Left renal cortex interstitium (tissue), 4 donors: ENCODE measurements around the gene PRDM15. TPM values are rescaled to one million over a fixed set of nuclear protein-coding genes. Genes with fewer than 3 reads are reported as not detected.

Source experiments
- DNase-seq, 4 donors: peaks; one replicate each; pipeline ENCODE4 v3.0.0-alpha.2; 2013; ENCODE audit warnings: low read depth in 4 of 4, low spot score in 2 of 4, missing footprints in 1 of 4
- polyA plus RNA-seq, 4 donors: library from polyadenylated mRNA; unstranded; fragments of 120-200 nt; gene quantifications; one replicate each; pipeline ENCODE4 v1.2.1, GENCODE V29; 2013; ENCODE audit not compliant: insufficient read length in 4 of 4

PRDM15 gene
- polyA plus RNA-seq, 4 donors, result 5.2 to 8.4 (median 6.5) TPM

GRCh38 chr21:41888749-41889376 is 9.7 kb upstream of the PRDM15 start:
- DNase-seq, result no peak

DNA sequence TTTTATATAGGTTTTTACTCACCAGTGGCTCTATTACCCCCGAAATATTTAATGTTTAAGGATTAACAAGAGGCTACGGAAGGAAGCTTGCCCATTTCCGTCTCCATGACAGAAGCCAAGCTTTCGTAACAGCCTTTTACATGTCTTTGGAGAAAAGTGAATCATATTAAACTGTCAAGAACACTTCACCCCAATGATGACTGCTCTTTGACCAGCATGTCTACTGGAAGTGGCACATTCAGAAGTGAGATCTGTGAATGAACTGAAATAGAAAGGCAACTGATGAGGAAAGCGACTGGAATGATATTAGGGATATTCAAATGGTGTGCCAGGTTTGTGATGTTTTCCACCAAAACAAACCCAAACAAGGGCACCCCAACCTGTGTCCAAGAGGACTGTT is 8.5 kb upstream of the PRDM15 start:
- DNase-seq, result no peak

DNA sequence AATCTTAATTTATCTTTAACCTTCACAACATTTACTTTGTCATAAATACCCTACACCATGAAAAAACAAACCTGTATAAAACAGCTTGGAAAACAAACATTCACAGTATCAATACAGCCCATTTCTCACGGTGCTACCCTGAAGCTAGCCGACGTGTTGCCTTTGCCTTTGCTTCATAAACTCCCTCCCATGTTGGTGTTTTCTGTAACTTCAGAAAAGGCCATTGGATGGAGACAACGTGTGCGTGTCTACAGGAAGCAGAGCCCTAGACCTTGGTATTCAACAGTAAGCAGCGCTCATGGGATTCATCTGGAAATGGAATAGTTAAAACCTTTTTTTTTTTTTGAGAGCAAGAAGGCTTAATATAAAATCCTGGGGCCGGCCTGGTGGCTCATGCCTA is 7.2 kb upstream of the PRDM15 start:
- DNase-seq, result no peak

DNA sequence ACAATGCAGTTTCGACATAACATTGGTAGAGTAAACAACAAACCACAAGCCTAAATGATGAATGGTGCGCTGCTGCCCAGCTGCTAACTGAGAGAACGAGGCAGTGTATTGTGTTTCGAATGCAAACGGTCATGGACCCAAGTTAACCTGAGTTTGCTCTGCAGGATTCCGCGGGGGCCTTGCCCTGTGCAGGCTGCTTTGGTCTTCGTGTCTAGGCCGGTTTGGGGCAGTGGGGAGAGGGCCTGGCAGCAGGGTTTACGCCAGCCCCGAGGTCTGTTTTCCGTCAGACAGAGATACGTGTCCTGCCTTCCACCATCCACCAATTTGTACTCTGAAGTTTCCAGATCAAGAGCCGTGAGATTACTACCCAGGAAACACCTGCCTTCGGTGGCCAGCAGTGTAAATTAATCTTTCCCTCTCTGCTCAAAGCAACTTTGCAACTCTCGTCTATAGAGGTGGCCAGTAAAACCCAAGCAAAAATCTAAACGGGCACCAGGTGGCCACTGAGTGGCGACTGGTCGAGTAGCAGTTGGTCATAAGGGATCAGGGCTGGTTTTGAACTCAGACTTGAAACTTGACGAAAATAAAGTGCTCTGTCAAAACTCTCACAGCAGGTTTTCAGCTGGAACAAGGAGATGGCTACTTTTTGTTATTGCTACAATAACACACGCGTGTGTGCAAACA is 6.3 kb upstream of the PRDM15 start:
- DNase-seq, result no peak

GRCh38 chr21:41884501-41885030 is 5.4 kb upstream of the PRDM15 start:
- no peak for DNase-seq

DNA sequence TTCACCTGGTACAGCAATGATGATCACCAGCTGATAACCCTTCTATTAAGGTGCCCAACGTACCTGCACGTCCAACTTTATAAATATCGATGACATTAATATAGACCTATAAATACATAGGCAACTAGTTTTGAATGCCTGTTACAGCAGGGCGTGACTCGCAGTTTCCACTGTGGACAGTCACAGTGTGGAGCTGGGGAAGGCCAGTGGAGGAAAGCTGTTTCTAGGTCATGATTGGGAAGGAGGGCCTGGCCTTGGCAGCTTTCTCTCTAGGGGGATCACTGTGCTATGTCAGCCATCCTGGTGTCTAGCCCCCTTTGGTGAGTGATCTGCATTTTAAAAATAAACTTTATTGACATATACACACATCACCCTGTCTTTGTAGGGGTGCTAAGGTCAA is 4.4 kb upstream of the PRDM15 start:
- no peak for DNase-seq

DNA sequence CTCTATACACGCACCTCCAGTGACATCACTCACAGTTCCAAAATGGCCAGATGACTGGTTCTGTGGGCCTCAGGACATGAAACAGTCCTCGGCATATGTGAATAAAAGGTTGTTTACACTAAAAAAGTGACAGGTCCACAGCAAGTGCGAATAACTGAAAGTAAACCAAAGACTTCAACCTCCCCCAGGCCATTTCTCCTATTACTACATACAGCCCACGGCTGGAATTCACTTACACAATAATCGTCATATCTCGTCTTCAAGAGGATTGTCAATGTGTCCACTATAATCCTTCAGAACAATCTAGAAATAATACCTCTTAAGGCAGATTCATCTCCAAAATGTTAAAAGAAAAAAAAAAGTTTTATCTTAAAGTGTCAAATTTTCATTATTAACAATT is 1.9 kb upstream of the PRDM15 start:
- DNase-seq, result no peak

GRCh38 chr21:41880153-41880552 is 1.0 kb upstream of the PRDM15 start:
- no peak for DNase-seq

DNA sequence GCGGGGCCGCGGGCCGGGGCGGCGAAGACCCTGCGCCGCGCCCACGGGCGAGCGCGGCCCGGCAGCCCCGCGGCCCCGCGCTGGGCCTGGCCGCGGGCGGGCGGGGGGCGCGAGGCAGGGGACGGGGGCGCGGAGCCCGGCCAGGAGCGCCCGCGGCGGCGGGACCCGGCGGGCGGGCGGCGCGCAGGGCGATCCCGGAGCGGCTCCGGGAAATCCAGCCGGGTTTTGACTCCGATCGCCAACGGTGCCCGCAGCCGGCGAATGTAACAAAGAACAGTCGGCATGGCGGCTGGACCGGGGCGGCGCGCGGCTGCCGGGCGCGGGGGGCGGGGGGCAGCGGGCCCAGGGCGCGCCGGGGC is 334 bp downstream of the PRDM15 start:
- no peak for DNase-seq

GRCh38 chr21:41877901-41878830 is 978 bp downstream of the PRDM15 start:
- no peak for DNase-seq

DNA sequence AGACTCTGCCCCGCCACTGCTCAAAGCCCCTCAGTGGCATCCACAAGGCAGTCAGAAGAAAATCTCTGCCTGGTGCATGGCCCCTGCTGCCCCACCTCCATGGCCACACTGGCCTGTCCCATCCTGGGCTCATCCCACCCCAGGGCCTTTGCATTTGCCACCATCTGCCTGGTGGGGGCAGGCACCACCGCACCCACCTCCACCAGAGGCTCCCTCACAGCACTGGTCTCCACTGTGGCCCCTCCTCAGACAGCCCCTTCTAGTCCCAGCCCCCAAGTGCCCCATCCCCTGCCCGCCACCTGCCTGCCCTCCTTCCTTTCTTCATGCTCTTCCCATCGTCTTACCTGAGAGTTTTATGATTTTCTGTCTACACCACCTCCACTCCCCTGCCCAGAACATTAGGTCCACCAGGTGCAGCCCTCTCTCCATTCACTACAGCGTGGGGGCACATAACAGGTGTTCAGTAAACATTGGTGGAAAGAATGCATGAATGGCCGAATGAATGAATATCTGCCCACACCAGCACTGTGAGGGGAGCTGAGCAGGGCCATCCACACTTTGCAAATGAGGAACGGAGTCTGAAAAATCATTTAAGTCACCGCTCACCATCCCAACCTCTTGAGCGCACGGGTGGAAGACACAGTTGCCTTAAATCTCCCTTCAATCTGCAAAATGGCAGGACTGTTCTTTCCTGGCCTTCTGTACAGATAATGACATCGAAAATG is 2.1 kb downstream of the PRDM15 start:
- no peak for DNase-seq

- no peak for DNase-seq
Observed at GRCh38 chr21:41876396-41876795, 2.7 kb downstream of the PRDM15 start.

- no peak for DNase-seq
Observed at GRCh38 chr21:41875086-41875485, 4.1 kb downstream of the PRDM15 start.

DNA sequence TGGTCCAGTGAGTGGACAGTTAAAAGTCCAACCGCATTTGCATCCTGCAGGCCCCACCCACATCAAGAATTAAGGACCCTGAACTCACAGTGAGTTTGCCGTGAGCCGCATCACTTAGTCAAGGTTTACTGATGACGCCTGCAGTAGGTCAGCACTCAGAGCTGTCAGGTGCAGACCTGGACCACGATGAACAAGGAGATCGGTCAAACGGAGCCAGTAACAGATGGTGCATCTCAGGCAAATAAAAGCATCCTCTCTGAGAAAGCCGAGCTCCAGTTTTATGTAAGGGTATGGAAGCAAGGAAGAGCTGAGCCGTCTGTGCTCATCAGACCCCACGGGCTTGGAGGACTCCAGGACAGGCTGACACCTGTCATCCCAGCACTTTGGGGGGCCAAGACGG is 4.5 kb downstream of the PRDM15 start:
- no peak for DNase-seq

DNA sequence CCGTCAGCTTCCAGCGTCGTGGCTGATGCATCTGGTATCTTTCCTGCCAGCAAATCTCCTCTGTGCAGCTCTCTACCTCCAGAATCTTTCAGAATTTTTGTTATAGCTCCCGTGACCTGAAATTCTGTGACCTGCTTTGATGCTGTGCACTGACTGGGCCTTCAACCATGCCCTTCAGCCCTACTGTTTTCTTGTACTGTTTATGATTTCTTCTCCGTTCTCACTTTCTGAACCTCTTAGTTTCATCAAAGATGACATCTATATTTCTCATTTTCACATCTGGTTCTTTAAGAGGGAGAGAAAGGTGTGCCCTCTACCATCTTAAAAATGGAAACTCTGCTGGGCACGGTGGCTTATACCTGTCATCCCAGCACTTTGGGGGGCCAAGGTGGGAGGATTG is 5.7 kb downstream of the PRDM15 start:
- DNase-seq, result no peak

DNA sequence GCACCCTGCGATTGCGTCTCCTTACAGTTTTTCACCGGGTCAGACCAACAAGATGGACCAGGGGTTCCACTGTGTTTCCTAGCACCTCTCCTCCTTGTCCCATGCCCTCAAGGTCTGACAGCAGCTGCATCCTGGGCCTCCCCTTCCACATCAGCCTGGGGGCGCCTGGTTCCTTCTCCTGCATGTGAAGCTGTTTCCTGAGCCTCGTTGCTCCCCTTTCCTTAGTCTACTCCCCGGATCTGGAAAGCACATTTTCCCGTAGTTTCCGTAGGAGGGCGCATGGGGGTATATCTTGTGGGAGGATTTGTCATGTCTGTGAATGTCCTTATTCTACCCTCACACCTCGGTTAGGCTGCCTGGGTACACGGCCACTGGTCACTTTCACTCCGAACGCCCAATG is 6.1 kb downstream of the PRDM15 start:
- DNase-seq, result no peak

- no peak for DNase-seq
Observed at GRCh38 chr21:41871293-41872030, 7.7 kb downstream of the PRDM15 start.

DNA sequence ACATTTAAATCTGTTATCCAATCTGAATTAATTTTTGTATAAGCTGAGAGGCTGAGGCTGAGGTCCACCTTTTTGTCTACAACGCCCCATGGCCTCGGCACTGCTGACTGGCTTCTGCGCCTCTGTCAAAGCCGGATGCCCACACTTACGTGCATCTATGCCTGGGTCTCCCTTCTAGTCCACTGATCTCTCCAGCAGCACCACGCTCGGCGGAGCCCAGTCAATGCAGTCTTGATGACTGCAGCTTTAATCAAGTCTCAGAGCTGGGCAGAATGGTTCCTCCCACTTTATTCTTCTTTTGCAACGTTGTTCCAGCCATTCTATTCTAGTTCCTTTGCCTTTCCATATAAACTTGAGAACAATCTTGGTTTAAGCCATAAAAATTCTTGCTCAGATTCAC is 9.4 kb downstream of the PRDM15 start:
- DNase-seq, result no peak

GRCh38 chr21:41868062-41868710 is 11.0 kb downstream of the PRDM15 start:
- DNase-seq, result no peak

DNA sequence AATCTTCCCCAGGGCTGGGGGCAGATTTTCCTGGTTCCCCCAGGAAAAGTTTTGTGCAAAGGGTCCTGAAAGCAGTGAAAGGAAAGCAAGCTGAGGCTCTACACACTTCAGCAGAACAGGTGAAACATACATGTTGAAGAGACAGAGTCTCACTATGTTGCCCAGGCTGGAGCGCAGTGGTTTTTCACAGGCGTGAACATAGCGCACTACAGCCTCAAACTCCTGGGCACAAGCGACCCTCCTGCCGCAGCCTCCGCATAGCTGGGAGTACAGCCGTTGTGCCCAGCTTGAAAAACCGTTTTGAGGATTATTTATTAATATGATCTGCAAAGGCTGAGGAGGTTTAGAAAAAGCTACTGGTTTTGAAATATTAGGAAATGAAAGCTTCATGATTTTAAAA is 11.8 kb downstream of the PRDM15 start:
- no peak for DNase-seq
